Measurements from ENCODE around the gene ARL4C. TPM values are rescaled to one million over a fixed set of nuclear protein-coding genes. Genes with fewer than 3 reads are reported as not detected.

The ARL4C gene
- total RNA-seq: 3.0 TPM

- ATAC-seq (peak; percentile 92), DNase-seq (ENCODE audit: low spot score) (peak; percentile 84)
These were observed at the start of gene ARL4C for GRCh38 chr2:234496835-234497593. TSS of gene ARL4C (minus strand) at chr2:234497081. CDS start at chr2:234496586, 495 bp downstream.

- ATAC-seq: peak; percentile 98
These were observed 48.1 kb upstream of the ARL4C start for GRCh38 chr2:234544659-234545611.

GRCh38 chr2:234542742-234543141 is 45.9 kb upstream of the ARL4C start:
- no peak for ATAC-seq
- no peak for DNase-seq (ENCODE audit: low spot score)

More at GRCh38 chr2:234544659-234545611, 48.1 kb upstream of the ARL4C start:
- DNase-seq (ENCODE audit: low spot score): peak; percentile 69

GRCh38 chr2:234537929-234538328 is 41.0 kb upstream of the ARL4C start:
- ATAC-seq (no peak), DNase-seq (ENCODE audit: low spot score) (no peak)

GRCh38 chr2:234536178-234536965 is 39.5 kb upstream of the ARL4C start:
- no peak for DNase-seq (ENCODE audit: low spot score)
- ATAC-seq: no peak

- DNase-seq (ENCODE audit: low spot score) (no peak), ATAC-seq (no peak)
These were observed 38.6 kb upstream of the ARL4C start for GRCh38 chr2:234535464-234535863.

- DNase-seq (ENCODE audit: low spot score): no peak
- no peak for ATAC-seq
These were observed 37.6 kb upstream of the ARL4C start for GRCh38 chr2:234534515-234534914.

- DNase-seq (ENCODE audit: low spot score): no peak
- ATAC-seq: no peak
These were observed 36.7 kb upstream of the ARL4C start for GRCh38 chr2:234533626-234534025.

- ATAC-seq (no peak), DNase-seq (ENCODE audit: low spot score) (no peak)
These were observed 31.7 kb upstream of the ARL4C start for GRCh38 chr2:234528410-234529148.

- ATAC-seq (no peak), DNase-seq (ENCODE audit: low spot score) (no peak)
These were observed 29.8 kb upstream of the ARL4C start for GRCh38 chr2:234526711-234527110.

GRCh38 chr2:234521536-234521935 is 24.7 kb upstream of the ARL4C start:
- DNase-seq (ENCODE audit: low spot score) (no peak), ATAC-seq (no peak)

- no peak for DNase-seq (ENCODE audit: low spot score)
These were observed 22.2 kb upstream of the ARL4C start for GRCh38 chr2:234518986-234519642.

GRCh38 chr2:234517971-234518370 is 21.1 kb upstream of the ARL4C start:
- no peak for ATAC-seq
- DNase-seq (ENCODE audit: low spot score): no peak

More at GRCh38 chr2:234518986-234519642, 22.2 kb upstream of the ARL4C start:
- no peak for ATAC-seq

- DNase-seq (ENCODE audit: low spot score) (no peak), ATAC-seq (no peak)
These were observed 18.2 kb upstream of the ARL4C start for GRCh38 chr2:234514873-234515638.

GRCh38 chr2:234514099-234514498 is 17.2 kb upstream of the ARL4C start:
- ATAC-seq (no peak), DNase-seq (ENCODE audit: low spot score) (no peak)

- no peak for ATAC-seq
These were observed 16.2 kb upstream of the ARL4C start for GRCh38 chr2:234512884-234513669.

GRCh38 chr2:234502919-234503285 is 6.0 kb upstream of the ARL4C start:
- ATAC-seq: no peak

More at GRCh38 chr2:234512884-234513669, 16.2 kb upstream of the ARL4C start:
- no peak for DNase-seq (ENCODE audit: low spot score)

GRCh38 chr2:234502285-234502918 is 5.5 kb upstream of the ARL4C start:
- DNase-seq (ENCODE audit: low spot score): no peak
- ATAC-seq: no peak

More at GRCh38 chr2:234502919-234503285, 6.0 kb upstream of the ARL4C start:
- no peak for DNase-seq (ENCODE audit: low spot score)
